Testis (tissue), 3 donors: ENCODE measurements around the gene TNKS1BP1. TPM values are rescaled to one million over a fixed set of nuclear protein-coding genes. Genes with fewer than 3 reads are reported as not detected.

ENCODE experiments used
- DNase-seq: peaks from one replicate; pipeline ENCODE4 v3.0.0-alpha.2; 2019
- H3K27ac ChIP-seq, 2 donors: fragments of 200-600 bp; sonication (generic); one replicate each; pipeline ENCODE4 v1.5.1; 2019
- H3K27me3 ChIP-seq: fragments of 200-600 bp; sonication (generic); one replicate; pipeline ENCODE4 v1.5.1; 2019
- H3K36me3 ChIP-seq: fragments of 200-600 bp; sonication (generic); one replicate; pipeline ENCODE4 v1.5.1; 2017; ENCODE audit warnings: low read depth; ENCODE audit errors: missing control alignments
- H3K4me1 ChIP-seq: fragments of 200-600 bp; sonication (generic); one replicate; pipeline ENCODE4 v1.5.1; 2019
- H3K4me3 ChIP-seq, 2 donors: fragments of 200-600 bp; sonication (generic); one replicate each; pipeline ENCODE4 v1.5.1; 2017 to 2019
- H3K9me3 ChIP-seq: fragments of 200-600 bp; sonication (generic); one replicate; pipeline ENCODE4 v1.5.1; 2017
- CTCF ChIP-seq, 3 experiments: fragments of 450-650 bp in 2 of 3; fragments of 200-600 bp in 1 of 3; sonication (generic) in 1 of 3; IDR thresholded peaks; one replicate each; pipeline ENCODE4 v1.5.1; 2016 to 2019; ENCODE audit warnings: antibody characterized with exemption in 3 of 3, mild to moderate bottlenecking in 2 of 3, moderate library complexity in 1 of 3
- POLR2A ChIP-seq: fragments of 450-650 bp; IDR thresholded peaks from one replicate; pipeline ENCODE4 v1.6.1; 2017; ENCODE audit warnings: antibody characterized with exemption, mild to moderate bottlenecking, moderate library complexity
- WGBS, 2 donors: methylation state at CpG; one replicate each; pipeline ENCODE4 v1.1.5; 2018; 5-methylcytosine and 5-hydroxymethylcytosine counted together
- intact Hi-C: fragments of 100-400 bp; cut with DNase I; formaldehyde crosslinking; loops from one replicate; pipeline ENCODE4 v1.15.1; 2023; ENCODE audit warnings: low total_unique reads
- polyA plus RNA-seq: library from polyadenylated mRNA; stranded (reverse); fragments of 350-450 nt; fragmentation: Illumina TruSeq; extraction: RNeasy Lipid Tissue Mini Kit (QIAGEN cat#74804); gene quantifications from one replicate; pipeline ENCODE4 v1.2.3, GENCODE V29; 2014; ENCODE audit warnings: low read depth, low replicate concordance; ENCODE audit not compliant: insufficient read depth
- total RNA-seq, 2 donors: library from RNA; depleted of rRNA; stranded (reverse); fragments of >200 nt; gene quantifications; one replicate each; pipeline ENCODE4 v1.2.3, GENCODE V29; 2016

Gene TNKS1BP1
- total and polyA plus RNA-seq, 3 donors from 2014 or later, result 62.3 to 99.4 (median 85.2) TPM

- WGBS, 2 donors, result 64 to 65% methylated on average over 6 of the region's 6 CpGs
- intact Hi-C loops, result no loop called here
- Histone ChIP-seq H3K4me3 (no peak overlapping the region), H3K9me3 (no peaks in the 10 kb centered on the region), H3K27ac (peak overlapping the region in 1 of 2 donors; percentile 2), H3K27me3 (no peaks in the 10 kb centered on the region), H3K4me1 (no peaks in the 10 kb centered on the region), H3K36me3 (no peaks in the 10 kb centered on the region)
- no peak for TF ChIP-seq CTCF (IDR thresholded peaks at IDR 0.05)
- TF ChIP-seq POLR2A, result no peak
- DNase-seq, result no peak
Measured at GRCh38 chr11:57276971-57277675, 47.6 kb downstream of the TNKS1BP1 start.

DNA sequence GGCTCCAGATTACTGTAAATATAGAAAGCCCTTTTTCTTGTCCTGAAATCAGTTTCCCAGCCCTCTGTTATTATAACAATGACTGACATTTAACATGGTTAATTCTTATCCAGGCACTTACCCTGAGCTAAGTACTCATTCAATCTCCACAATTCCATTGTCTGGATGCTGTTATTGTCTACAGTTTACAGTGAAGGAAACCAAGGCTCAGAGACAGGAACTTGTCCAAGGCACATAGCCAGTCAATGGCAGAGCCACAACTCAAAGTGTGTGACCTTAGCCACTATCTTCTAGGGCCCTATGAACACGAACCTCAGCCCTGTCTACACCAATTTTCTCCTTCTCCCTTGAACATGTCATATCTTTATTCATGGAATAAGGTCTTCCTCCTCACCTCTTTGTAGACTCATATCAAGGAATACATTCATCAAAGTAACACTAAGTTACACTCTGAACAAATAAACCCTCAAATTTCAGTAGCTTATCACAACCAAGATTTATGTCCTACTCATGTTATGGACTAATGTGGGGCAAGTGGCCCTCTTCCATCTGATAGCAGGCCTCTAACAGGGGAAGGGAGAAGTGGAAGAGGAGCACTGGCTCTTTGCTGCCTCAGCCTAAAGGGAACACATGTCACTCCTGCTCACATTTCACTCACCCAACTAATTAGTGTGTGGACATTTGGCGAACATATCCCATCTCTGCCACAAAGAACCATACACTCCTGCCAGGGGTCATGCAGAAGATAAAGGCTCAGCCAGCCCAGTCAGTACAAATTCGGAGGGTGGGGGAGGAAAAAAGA is 48.4 kb downstream of the TNKS1BP1 start:
- H3K4me3 ChIP-seq, result no peak overlapping the region
- intact Hi-C loops, result no loop called here
- no peak for TF ChIP-seq POLR2A
- H3K27ac ChIP-seq, result no peak overlapping the region
- no peak for DNase-seq
- no peaks in the 10 kb centered on the region for H3K4me1 ChIP-seq
- no peaks in the 10 kb centered on the region for H3K27me3 ChIP-seq
- H3K9me3 ChIP-seq, result no peaks in the 10 kb centered on the region
- no peaks in the 10 kb centered on the region for H3K36me3 ChIP-seq
- WGBS, 2 donors, result 63 to 72% methylated on average over 3 of the region's 3 CpGs

- no peak for DNase-seq
- Histone ChIP-seq H3K4me1 (no peaks in the 10 kb centered on the region), H3K36me3 (no peaks in the 10 kb centered on the region), H3K9me3 (no peaks in the 10 kb centered on the region), H3K27ac (no peak overlapping the region), H3K27me3 (no peaks in the 10 kb centered on the region), H3K4me3 (no peak overlapping the region)
- TF ChIP-seq POLR2A, result no peak
- TF ChIP-seq CTCF (IDR thresholded peaks at IDR 0.05), result no peak
- 58 to 78% methylated on average over 3 of the region's 3 CpGs for WGBS, 2 donors
- intact Hi-C loops, result no loop called here
Measured at GRCh38 chr11:57275582-57275981, 49.2 kb downstream of the TNKS1BP1 start.

DNA sequence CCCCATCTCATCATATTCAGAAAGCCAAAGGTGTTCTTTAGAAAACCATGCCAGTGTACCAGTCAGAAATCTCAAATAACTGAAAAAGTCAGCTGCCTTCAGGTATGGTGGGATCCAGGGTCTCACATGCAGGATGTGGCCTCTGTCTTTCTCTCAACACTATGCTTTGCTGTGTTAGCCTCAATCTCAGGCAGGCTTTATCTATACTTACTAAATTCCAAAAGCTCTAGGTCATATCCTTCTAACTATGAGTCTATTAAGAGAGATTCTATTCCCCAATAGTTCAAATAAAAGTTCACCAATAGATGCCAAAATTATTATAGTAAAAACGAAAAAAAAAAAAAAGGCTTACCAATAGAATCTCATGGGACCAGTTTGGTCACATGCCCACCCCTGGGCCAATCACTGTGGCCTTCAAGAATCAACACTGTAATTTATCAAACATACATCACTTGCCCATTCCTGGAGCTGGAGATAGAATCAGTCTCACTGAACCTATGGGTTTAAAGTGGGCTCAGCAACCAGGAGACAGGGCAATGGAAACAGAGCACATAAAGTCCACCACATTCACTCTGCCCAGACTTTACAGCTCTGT is 49.8 kb downstream of the TNKS1BP1 start:
- H3K36me3 ChIP-seq, result no peaks in the 10 kb centered on the region
- no peak for TF ChIP-seq POLR2A
- TF ChIP-seq CTCF (IDR thresholded peaks at IDR 0.05), result no peak
- 72 to 76% methylated on average over 1 of the region's 1 CpG for WGBS, 2 donors
- intact Hi-C loops, result no loop called here
- no peak overlapping the region for H3K27ac ChIP-seq
- no peak for DNase-seq
- H3K4me3 ChIP-seq, result no peak overlapping the region
- no peaks in the 10 kb centered on the region for H3K27me3 ChIP-seq
- no peaks in the 10 kb centered on the region for H3K9me3 ChIP-seq
- no peaks in the 10 kb centered on the region for H3K4me1 ChIP-seq

DNA sequence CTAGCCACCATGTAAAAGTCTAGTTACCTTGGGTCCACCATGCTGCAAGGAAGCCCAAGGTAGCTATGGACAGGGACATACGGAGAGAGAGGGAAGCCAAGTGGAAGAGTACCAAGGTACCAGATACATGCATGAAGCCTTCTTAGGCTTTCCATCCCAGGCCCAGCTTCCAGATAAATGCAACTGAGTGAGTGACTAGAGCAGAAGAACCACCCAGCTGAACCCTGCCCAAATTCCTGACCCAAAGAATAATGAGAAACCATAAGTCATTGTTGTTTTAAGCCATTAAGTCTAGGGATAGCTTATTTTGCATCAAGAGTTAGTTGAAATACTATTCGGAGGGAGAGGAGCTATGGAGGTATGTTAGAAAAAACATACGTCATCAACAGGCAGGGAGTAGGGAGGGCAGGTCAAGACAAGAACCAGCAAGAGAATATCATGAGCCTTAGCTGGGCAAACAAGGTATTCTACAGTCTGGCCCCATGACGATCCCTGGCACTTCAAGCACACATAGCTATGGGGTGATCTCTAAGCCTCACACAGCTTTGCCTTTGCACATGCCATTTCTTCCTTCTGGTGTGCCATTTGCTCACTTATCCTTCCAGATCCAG is 51.2 kb downstream of the TNKS1BP1 start:
- Histone ChIP-seq H3K9me3 (no peaks in the 10 kb centered on the region), H3K36me3 (no peaks in the 10 kb centered on the region), H3K27ac (no peak overlapping the region), H3K4me1 (peaks cover 6% of the 10 kb centered on the region), H3K4me3 (no peak overlapping the region), H3K27me3 (no peaks in the 10 kb centered on the region)
- DNase-seq, result no peak
- intact Hi-C loops, result no loop called here
- 95 to 96% methylated on average over 4 of the region's 4 CpGs for WGBS, 2 donors
- TF ChIP-seq POLR2A (no peak), CTCF (IDR thresholded peaks at IDR 0.05) (no peak)
